GM10248 (cell line): ENCODE data around the gene HDAC5.

ENCODE experiments used
- CTCF ChIA-PET: fragments of 300-600 bp; sonication (Branson Sonifier 250); formaldehyde crosslinking; extraction: SDS; loops from one replicate; lab custom pipeline; 2021; ENCODE audit warnings: antibody characterized with exemption; lab: Yijun Ruan, JAX
- POLR2A ChIA-PET: fragments of 350-650 bp; sonication (Branson Sonifier 250); formaldehyde crosslinking; extraction: SDS; loops from one replicate; lab custom pipeline; 2020; ENCODE audit warnings: antibody characterized with exemption; lab: Yijun Ruan, JAX
- DNase-seq: peaks from one replicate; pipeline ENCODE4 v3.0.0; 2012; ENCODE audit errors: extremely low spot score
- CTCF ChIP-seq: IDR thresholded peaks from 2 replicates; pipeline ENCODE4 v1.5.1; 2012; ENCODE audit warnings: mild to moderate bottlenecking, low read depth; ENCODE audit errors: extremely low read depth, missing control alignments, control extremely low read depth

HDAC5 gene

GRCh38 chr17:44084921-44085320 lies 38.5 kb downstream of the HDAC5 start:
- ChIA-PET CTCF (interaction anchor here (0.7 to 3.6 kb wide), 4 partner anchors 10 to 42 kb away, joined by 3 to 16 read pairs (median 3); partner anchors contain the start of gene G6PC3), POLR2A (no interaction called here)
- DNase-seq: no peak
- no peak for TF ChIP-seq CTCF

- POLR2A ChIA-PET: interaction anchor here (0.6 kb wide), 1 partner anchor 14 kb away, joined by 3 read pairs; no protein-coding TSS in a partner anchor
Measured at GRCh38 chr17:44084131-44084538, 39.3 kb downstream of the HDAC5 start.

GRCh38 chr17:44083250-44083849 lies 40.1 kb downstream of the HDAC5 start:
- no peak for DNase-seq
- peak; percentile 38 for TF ChIP-seq CTCF
- ChIA-PET POLR2A (interaction anchor here (0.6 to 0.7 kb wide), 2 partner anchors 13 to 103 kb away, joined by 3 read pairs; no protein-coding TSS in a partner anchor), CTCF (interaction anchor here (0.6 to 3.6 kb wide), 10 partner anchors 9 to 131 kb away, joined by 3 to 16 read pairs (median 4); partner anchors contain the start of gene HDAC5)

More at GRCh38 chr17:44084131-44084538, 39.3 kb downstream of the HDAC5 start:
- peak; percentile 30 for TF ChIP-seq CTCF
- CTCF ChIA-PET: interaction anchor here (1.0 to 3.6 kb wide), 7 partner anchors 9 to 39 kb away, joined by 3 to 16 read pairs (median 4); partner anchors contain the start of gene HDAC5
- peak; percentile 42 for DNase-seq

- ChIA-PET POLR2A (no interaction called here), CTCF (interaction anchor here (1.0 to 1.6 kb wide), 5 partner anchors 8 to 132 kb away, joined by 3 to 7 read pairs (median 4); partner anchors contain the start of gene HDAC5)
- TF ChIP-seq CTCF: no peak
- DNase-seq: no peak
Measured at GRCh38 chr17:44082256-44082927, 41.0 kb downstream of the HDAC5 start.

- ChIA-PET CTCF (no interaction called here), POLR2A (no interaction called here)
- no peak for DNase-seq
- TF ChIP-seq CTCF: no peak
Measured at GRCh38 chr17:44081681-44082080, 41.8 kb downstream of the HDAC5 start.

GRCh38 chr17:44079877-44080821 lies 43.3 kb downstream of the HDAC5 start:
- TF ChIP-seq CTCF: no peak
- CTCF ChIA-PET: interaction anchor here (0.9 kb wide), 1 partner anchor 36 kb away, joined by 4 read pairs; no protein-coding TSS in a partner anchor
- no peak for DNase-seq
- POLR2A ChIA-PET: no interaction called here
